GM18517 (cell line): ENCODE measurements around the gene KRTAP10-3.

Experiments
- ATAC-seq: cut with Tn5 transposase; IDR thresholded peaks from one replicate; pipeline ENCODE4 v1.9.1; 2021; ENCODE audit warnings: mild to moderate bottlenecking, moderate library complexity; ENCODE audit not compliant: unreplicated experiment

The KRTAP10-3 gene

GRCh38 chr21:44508711-44509445, 49.7 kb downstream of the KRTAP10-3 start:
- ATAC-seq = no peak

GRCh38 chr21:44508426-44508710, 50.2 kb downstream of the KRTAP10-3 start:
- no peak for ATAC-seq
